ENCODE results near the gene RTEL1. TPM values are rescaled to one million over a fixed set of nuclear protein-coding genes. Genes with fewer than 3 reads are reported as not detected.

RTEL1 gene
- total and polyA plus RNA-seq, 9 of the 15 experiments (the other 6 are each of a cell fraction or from before 2014, with no cell fraction given) = 0.36 to 61.0 (median 17.9) TPM

GRCh38 chr20:63653041-63653973 is 4.8 kb upstream of the RTEL1 start, which contains the start of gene STMN3 (continued):
- TF ChIP-seq CTCFL (IDR thresholded peaks at IDR 0.05; ENCODE audit: borderline replicate concordance, insufficient read depth, low read depth, low read length, poor library complexity, severe bottlenecking) (no peak), ZFP91 (CRISPR knock-in tag; IDR thresholded peaks at IDR 0.05) (no peak), ZNF408 (CRISPR knock-in tag; IDR thresholded peaks at IDR 0.05; ENCODE audit: low read depth) (no peak), ZHX1 (conservative IDR thresholded peaks at IDR 0.05; ENCODE audit: low read length) (no peak), ZNF143 (CRISPR knock-in tag; IDR thresholded peaks at IDR 0.05) (peak; percentile 53; the same call in 1 of the 2 replicates), ZC3H11A (IDR thresholded peaks at IDR 0.05; ENCODE audit: low read depth, low read length) (no peak), PCBP2 (IDR thresholded peaks at IDR 0.05; ENCODE audit: low read depth, low read length, poor library complexity, severe bottlenecking) (no peak), STAT5B (CRISPR knock-in tag; IDR thresholded peaks at IDR 0.05) (no peak), ZNF316 (IDR thresholded peaks at IDR 0.05) (no peak), SOX6 (IDR thresholded peaks at IDR 0.05) (no peak), ZNF561 (CRISPR knock-in tag; conservative IDR thresholded peaks at IDR 0.05) (no peak), KAT7 (CRISPR knock-in tag; IDR thresholded peaks at IDR 0.05; ENCODE audit: borderline replicate concordance) (peak; percentile 90; the same call in 1 of the 2 replicates), ZNF24 (IDR thresholded peaks at IDR 0.05) (peak; percentile 39; the same call in 1 of the 2 replicates), POLR3A (IDR thresholded peaks at IDR 0.05; ENCODE audit: borderline replicate concordance, extremely low read depth, insufficient read depth, insufficient read length) (no peak), PBX2 (CRISPR knock-in tag; IDR thresholded peaks at IDR 0.05; ENCODE audit: low read depth) (no peak; the same call in 1 of the 2 replicates), PBX2 (tag; conservative IDR thresholded peaks at IDR 0.05; ENCODE audit: low read depth) (no peak)
